ENCODE results near the gene MPRIP.
"Not testable (repeated sequence)": the region's sequence is repeated elsewhere in the genome, so short reads cannot be mapped to it uniquely, and the experiment has no call there.

MPRIP gene

GRCh38 chr17:17011043-17011907, 31.0 kb upstream of the MPRIP start:
- in situ Hi-C loops (cut with MboI; ENCODE audit: low sequenced_read_pairs) = not testable (repeated sequence)

- in situ Hi-C loops (cut with MboI; ENCODE audit: low sequenced_read_pairs) = not testable (repeated sequence)
Observed at GRCh38 chr17:17013828-17014747, 28.2 kb upstream of the MPRIP start.

DNA sequence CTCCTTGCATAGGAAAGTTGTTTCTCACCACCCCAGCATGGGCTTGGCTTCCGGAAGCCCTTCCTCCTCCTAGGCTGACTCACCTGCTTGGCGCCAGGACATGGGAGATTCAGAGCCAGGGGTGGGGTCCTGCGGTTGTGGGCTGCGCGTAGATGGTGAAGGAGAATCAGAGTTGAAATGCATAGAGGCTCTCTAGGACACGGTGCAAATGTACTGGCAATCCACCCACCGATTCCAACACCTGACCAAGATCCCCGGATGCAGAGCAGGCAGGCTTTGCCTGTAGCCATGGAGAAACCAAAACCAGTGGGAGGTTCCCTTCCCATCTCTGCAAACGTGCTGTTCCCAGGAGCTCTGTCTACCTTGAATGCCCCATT, 27.5 kb upstream of the MPRIP start:
- in situ Hi-C loops (cut with MboI; ENCODE audit: low sequenced_read_pairs) = not testable (repeated sequence)

GRCh38 chr17:17015230-17015629, 27.0 kb upstream of the MPRIP start:
- in situ Hi-C loops (cut with MboI; ENCODE audit: low sequenced_read_pairs) = no loop called here

- in situ Hi-C loops (cut with MboI; ENCODE audit: low sequenced_read_pairs) = not testable (repeated sequence)
Observed at GRCh38 chr17:17016199-17017197, 25.8 kb upstream of the MPRIP start.

GRCh38 chr17:17017343-17018014, 24.8 kb upstream of the MPRIP start:
- in situ Hi-C loops (cut with MboI; ENCODE audit: low sequenced_read_pairs) = no loop called here

- in situ Hi-C loops (cut with MboI; ENCODE audit: low sequenced_read_pairs) = no loop called here
Observed at GRCh38 chr17:17018021-17018441, 24.2 kb upstream of the MPRIP start.

- in situ Hi-C loops (cut with MboI; ENCODE audit: low sequenced_read_pairs) = no loop called here
Observed at GRCh38 chr17:17018612-17019429, 23.4 kb upstream of the MPRIP start.

- in situ Hi-C loops (cut with MboI; ENCODE audit: low sequenced_read_pairs) = no loop called here
Observed at GRCh38 chr17:17019430-17019762, 22.9 kb upstream of the MPRIP start.

- in situ Hi-C loops (cut with MboI; ENCODE audit: low sequenced_read_pairs) = no loop called here
Observed at GRCh38 chr17:17019891-17020456, 22.3 kb upstream of the MPRIP start.

DNA sequence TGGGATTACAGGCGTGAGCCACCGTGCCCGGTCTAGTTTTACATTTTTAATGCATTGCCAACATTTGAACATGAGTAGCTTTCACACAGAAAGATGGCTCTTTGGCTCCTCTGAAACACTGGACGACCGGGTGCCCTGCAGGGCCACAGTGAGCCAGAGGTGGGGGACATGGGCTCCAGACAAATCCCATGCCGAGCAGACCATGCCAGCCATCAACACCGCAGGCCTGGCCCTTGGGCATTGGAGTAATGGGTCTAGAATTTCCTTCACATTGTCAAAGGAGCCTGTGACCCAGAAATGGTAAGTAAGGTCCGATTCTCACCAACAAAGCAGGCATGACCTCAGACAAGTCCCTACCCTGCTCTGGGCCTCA, 21.4 kb upstream of the MPRIP start:
- in situ Hi-C loops (cut with MboI; ENCODE audit: low sequenced_read_pairs) = no loop called here

- in situ Hi-C loops (cut with MboI; ENCODE audit: low sequenced_read_pairs) = no loop called here
Observed at GRCh38 chr17:17021194-17021863, 20.9 kb upstream of the MPRIP start.

GRCh38 chr17:17022011-17022410, 20.2 kb upstream of the MPRIP start:
- in situ Hi-C loops (cut with MboI; ENCODE audit: low sequenced_read_pairs) = no loop called here

- in situ Hi-C loops (cut with MboI; ENCODE audit: low sequenced_read_pairs) = no loop called here
Observed at GRCh38 chr17:17022456-17022855, 19.8 kb upstream of the MPRIP start.

- in situ Hi-C loops (cut with MboI; ENCODE audit: low sequenced_read_pairs) = no loop called here
Observed at GRCh38 chr17:17024778-17025300, 17.4 kb upstream of the MPRIP start.

GRCh38 chr17:17025621-17026020, 16.6 kb upstream of the MPRIP start:
- in situ Hi-C loops (cut with MboI; ENCODE audit: low sequenced_read_pairs) = no loop called here

DNA sequence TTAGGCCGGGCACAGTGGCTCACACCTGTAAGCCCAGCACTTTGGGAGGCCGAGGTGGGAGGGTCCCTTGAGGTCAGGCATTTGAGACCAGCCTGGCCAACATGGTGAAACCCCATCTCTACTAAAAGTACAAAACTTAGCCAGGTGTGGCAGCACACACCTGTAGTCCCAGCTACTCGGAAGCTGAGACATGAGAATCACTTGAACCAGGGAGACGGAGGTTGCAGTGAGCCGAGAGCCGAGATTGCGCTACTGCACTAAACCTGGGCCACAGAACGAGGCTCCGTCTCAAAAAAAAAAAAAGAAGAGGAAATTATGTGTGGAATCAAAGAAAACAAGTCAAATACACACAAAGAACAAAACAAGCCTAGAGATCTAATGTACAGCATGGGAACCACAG, 16.1 kb upstream of the MPRIP start:
- in situ Hi-C loops (cut with MboI; ENCODE audit: low sequenced_read_pairs) = no loop called here

DNA sequence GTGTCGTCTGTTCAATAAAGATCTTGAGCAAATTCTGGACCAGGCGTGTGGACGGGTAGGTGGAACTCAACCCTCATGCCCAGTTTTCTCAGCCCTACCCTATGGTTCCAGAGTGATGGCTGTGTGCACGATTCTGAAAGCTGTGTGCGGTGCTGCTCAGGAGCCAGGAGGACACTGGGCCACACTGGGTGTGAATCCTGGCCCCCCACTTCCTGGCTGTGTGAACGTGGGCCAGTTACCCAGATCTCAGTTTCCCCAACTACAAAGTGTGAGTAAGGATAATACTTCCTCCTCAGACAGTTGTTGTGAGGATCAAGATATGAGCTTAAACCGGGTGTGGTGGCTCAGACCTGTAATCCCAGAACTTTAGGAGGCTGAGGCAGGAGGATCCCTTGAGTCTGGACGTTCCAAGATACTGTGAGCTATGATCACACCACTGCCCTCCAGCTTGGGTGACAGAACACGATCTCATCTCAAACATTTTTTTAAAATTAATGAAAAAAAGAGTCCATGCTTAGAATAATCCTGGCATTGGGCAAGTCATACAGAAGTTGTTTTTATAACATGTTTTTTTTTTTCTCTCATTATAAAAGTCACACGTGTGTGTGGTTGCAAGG, 14.7 kb upstream of the MPRIP start:
- in situ Hi-C loops (cut with MboI; ENCODE audit: low sequenced_read_pairs) = no loop called here
